Trophoblast cell (in vitro differentiated cells and primary cell): Measurements from ENCODE around the gene RTKN2.
A peak's percentile ranks its signal among the peaks of the same experiment; 100 is the strongest.

Experiments
- DNase-seq, 2 donors: peaks; one replicate each; pipeline ENCODE4 v3.0.0-alpha.2; 2016
- H2AFZ ChIP-seq: 2 replicates; pipeline ENCODE4 v1.6.1; 2013; ENCODE audit warnings: low read length, moderate library complexity, mild to moderate bottlenecking; ENCODE audit not compliant: insufficient read depth, poor library complexity
- H2AK5ac ChIP-seq: 2 replicates; pipeline ENCODE4 v1.6.1; 2013; ENCODE audit warnings: mild to moderate bottlenecking, low read length
- H2BK120ac ChIP-seq: 2 replicates; pipeline ENCODE4 v1.6.1; 2013; ENCODE audit warnings: low read length, mild to moderate bottlenecking, moderate library complexity; ENCODE audit not compliant: insufficient read depth, poor library complexity
- H2BK12ac ChIP-seq: 2 replicates; pipeline ENCODE4 v1.6.1; 2013; ENCODE audit warnings: mild to moderate bottlenecking, low read length, moderate library complexity
- H2BK5ac ChIP-seq: 2 replicates; pipeline ENCODE4 v1.6.1; 2013; ENCODE audit warnings: low read length, low read depth, moderate library complexity, mild to moderate bottlenecking; ENCODE audit not compliant: poor library complexity
- H3K14ac ChIP-seq: 2 replicates; pipeline ENCODE4 v1.6.1; 2013; ENCODE audit warnings: mild to moderate bottlenecking, low read length
- H3K18ac ChIP-seq: 2 replicates; pipeline ENCODE4 v1.6.1; 2013; ENCODE audit warnings: mild to moderate bottlenecking, low read length
- H3K23ac ChIP-seq: 2 replicates; pipeline ENCODE4 v1.6.1; 2013; ENCODE audit warnings: low read length
- H3K27ac ChIP-seq: 2 replicates; pipeline ENCODE4 v1.5.1; 2013; ENCODE audit warnings: low read depth, mild to moderate bottlenecking, inconsistent platforms, low read length, moderate library complexity
- H3K27me3 ChIP-seq: 2 replicates; pipeline ENCODE4 v1.6.1; 2013; ENCODE audit warnings: inconsistent platforms, mild to moderate bottlenecking, low read length, moderate library complexity; ENCODE audit not compliant: insufficient read depth
- H3K36me3 ChIP-seq, 2 experiments: 1 replicate in 1 of 2; 2 replicates in 1 of 2; pipeline ENCODE4 v1.6.1; 2013; ENCODE audit warnings: low read length in 2 of 2, mild to moderate bottlenecking in 2 of 2, moderate library complexity in 1 of 2; ENCODE audit not compliant: insufficient read depth in 2 of 2, control insufficient read depth in 1 of 2
- H3K4ac ChIP-seq: 2 replicates; pipeline ENCODE4 v1.6.1; 2013; ENCODE audit warnings: low read depth, mild to moderate bottlenecking, low read length, moderate library complexity
- H3K4me1 ChIP-seq, 2 experiments: 1 replicate in 1 of 2; 2 replicates in 1 of 2; pipeline ENCODE4 v1.6.1; 2013; ENCODE audit warnings: low read length in 2 of 2, mild to moderate bottlenecking in 2 of 2, moderate library complexity in 1 of 2; ENCODE audit not compliant: insufficient read depth in 2 of 2, control insufficient read depth in 1 of 2
- H3K4me2 ChIP-seq: 2 replicates; pipeline ENCODE4 v1.6.1; 2013; ENCODE audit warnings: inconsistent platforms, mild to moderate bottlenecking, low read length, moderate library complexity
- H3K4me3 ChIP-seq: 2 replicates; pipeline ENCODE4 v1.5.1; 2013; ENCODE audit warnings: mild to moderate bottlenecking, low read depth, low read length, inconsistent platforms
- H3K79me1 ChIP-seq: one replicate; pipeline ENCODE4 v1.6.1; 2013; ENCODE audit warnings: low read length
- H3K79me2 ChIP-seq: 2 replicates; pipeline ENCODE4 v1.6.1; 2013; ENCODE audit warnings: low read length, mild to moderate bottlenecking; ENCODE audit not compliant: control insufficient read depth, insufficient read depth, poor library complexity
- H3K9ac ChIP-seq: 2 replicates; pipeline ENCODE4 v1.6.1; 2013; ENCODE audit warnings: mild to moderate bottlenecking, low read length
- H3K9me3 ChIP-seq: 2 replicates; pipeline ENCODE4 v1.6.1; 2013; ENCODE audit warnings: low read depth, mild to moderate bottlenecking, control low read depth, inconsistent platforms, low read length; ENCODE audit not compliant: insufficient read depth
- H4K12ac ChIP-seq: 2 replicates; pipeline ENCODE4 v1.6.1; 2013; ENCODE audit warnings: low read depth, mild to moderate bottlenecking, low read length, moderate library complexity
- H4K8ac ChIP-seq: 2 replicates; pipeline ENCODE4 v1.6.1; 2013; ENCODE audit warnings: low read depth, mild to moderate bottlenecking, low read length, moderate library complexity
- H4K91ac ChIP-seq: one replicate; pipeline ENCODE4 v1.6.1; 2013; ENCODE audit warnings: low read depth, mild to moderate bottlenecking, low read length, moderate library complexity
- WGBS: extraction: QIAGEN DNeasy Blood & Tissue Kit; methylation state at CpG from one replicate; pipeline ENCODE4 v1.1.7; 2013; ENCODE audit warnings: missing lambda C conversion rate; ENCODE audit not compliant: insufficient read length, insufficient coverage; ENCODE audit errors: extremely low coverage; 5-methylcytosine and 5-hydroxymethylcytosine counted together

The RTKN2 gene

GRCh38 chr10:62159351-62159750 lies 109.3 kb downstream of the RTKN2 start:
- Histone ChIP-seq H3K27ac (no peak overlapping the region), H2AFZ (no peak overlapping the region), H2BK5ac (no peak overlapping the region), H4K91ac (no peak overlapping the region), H4K8ac (no peak overlapping the region), H3K36me3 (peaks cover 0 to 1% of the 10 kb centered on the region in 2 experiments), H2BK120ac (no peak overlapping the region), H2AK5ac (no peak overlapping the region), H3K4me2 (no peak overlapping the region), H3K18ac (no peak overlapping the region), H3K9me3 (no peaks in the 10 kb centered on the region), H2BK12ac (no peak overlapping the region), H3K79me1 (no peaks in the 10 kb centered on the region), H3K9ac (no peak overlapping the region), H3K4ac (no peak overlapping the region), H3K14ac (no peak overlapping the region), H3K23ac (no peak overlapping the region), H3K27me3 (no peaks in the 10 kb centered on the region), H3K4me1 (no peaks in the 10 kb centered on the region), H3K79me2 (no peaks in the 10 kb centered on the region), H4K12ac (no peak overlapping the region), H3K4me3 (no peak overlapping the region)
- no CpG with 5 or more reads among the region's 3 CpGs for WGBS
- peak; percentile 59 to 79 for DNase-seq

DNA sequence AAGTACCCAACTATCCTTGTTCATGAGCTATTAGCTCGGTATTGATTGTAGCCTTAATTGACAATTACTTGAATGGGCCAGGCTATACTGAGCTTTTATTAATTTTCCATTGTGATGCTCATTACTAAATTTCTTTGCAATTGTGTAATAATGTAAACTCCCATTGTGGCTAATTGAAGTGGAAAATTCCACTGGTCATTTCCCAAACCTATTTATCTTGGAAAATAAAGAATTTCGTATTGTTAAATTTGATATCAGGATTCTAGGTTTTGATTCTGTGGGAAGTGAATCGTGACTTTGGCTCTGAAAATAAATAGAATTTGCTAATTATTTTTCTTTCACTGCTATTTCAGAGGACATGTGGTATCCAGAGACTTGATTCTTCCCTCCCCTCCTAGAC lies 111.0 kb downstream of the RTKN2 start:
- 100% methylated on average over 2 of the region's 3 CpGs for WGBS
- H3K79me1 ChIP-seq: no peaks in the 10 kb centered on the region
- H3K4ac ChIP-seq: no peak overlapping the region
- DNase-seq: no peak
- H4K8ac ChIP-seq: no peak overlapping the region
- no peak overlapping the region for H4K91ac ChIP-seq
- no peak overlapping the region for H2AFZ ChIP-seq
- H3K4me3 ChIP-seq: no peak overlapping the region
- H2BK120ac ChIP-seq: no peak overlapping the region
- H3K4me1 ChIP-seq: no peaks in the 10 kb centered on the region
- no peak overlapping the region for H3K14ac ChIP-seq
- H3K36me3 ChIP-seq: peaks cover 0 to 1% of the 10 kb centered on the region in 2 experiments
- no peak overlapping the region for H4K12ac ChIP-seq
- H3K23ac ChIP-seq: no peak overlapping the region
- H2BK12ac ChIP-seq: no peak overlapping the region
- H3K4me2 ChIP-seq: no peak overlapping the region
- no peak overlapping the region for H3K27ac ChIP-seq
- H3K27me3 ChIP-seq: no peaks in the 10 kb centered on the region
- H3K79me2 ChIP-seq: no peaks in the 10 kb centered on the region
- H3K9me3 ChIP-seq: no peaks in the 10 kb centered on the region
- H2AK5ac ChIP-seq: no peak overlapping the region
- H3K18ac ChIP-seq: no peak overlapping the region
- H3K9ac ChIP-seq: no peak overlapping the region
- H2BK5ac ChIP-seq: no peak overlapping the region

GRCh38 chr10:62155054-62155680 lies 113.5 kb downstream of the RTKN2 start:
- Histone ChIP-seq H4K91ac (no peak overlapping the region), H3K27ac (no peak overlapping the region), H4K8ac (no peak overlapping the region), H3K14ac (no peak overlapping the region), H3K79me1 (no peaks in the 10 kb centered on the region), H3K4ac (no peak overlapping the region), H3K4me3 (no peak overlapping the region), H3K9me3 (no peaks in the 10 kb centered on the region), H3K4me2 (no peak overlapping the region), H2AFZ (no peak overlapping the region), H3K9ac (no peak overlapping the region), H3K79me2 (no peaks in the 10 kb centered on the region), H2AK5ac (no peak overlapping the region), H3K18ac (no peak overlapping the region), H4K12ac (no peak overlapping the region), H2BK12ac (no peak overlapping the region), H3K27me3 (no peaks in the 10 kb centered on the region), H3K4me1 (no peaks in the 10 kb centered on the region), H2BK120ac (no peak overlapping the region), H2BK5ac (no peak overlapping the region), H3K23ac (no peak overlapping the region), H3K36me3 (peaks cover 0 to 1% of the 10 kb centered on the region in 2 experiments)
- no peak for DNase-seq
- no CpG with 5 or more reads among the region's 7 CpGs for WGBS

GRCh38 chr10:62154231-62154630 lies 114.4 kb downstream of the RTKN2 start:
- no peaks in the 10 kb centered on the region for H3K79me1 ChIP-seq
- H3K14ac ChIP-seq: no peak overlapping the region
- H2BK5ac ChIP-seq: no peak overlapping the region
- peaks cover 0 to 1% of the 10 kb centered on the region in 2 experiments for H3K36me3 ChIP-seq
- H3K9me3 ChIP-seq: no peaks in the 10 kb centered on the region
- no peaks in the 10 kb centered on the region for H3K4me1 ChIP-seq
- no peak overlapping the region for H3K18ac ChIP-seq
- no peak overlapping the region for H2AFZ ChIP-seq
- no peak for DNase-seq
- H3K23ac ChIP-seq: no peak overlapping the region
- H3K27ac ChIP-seq: no peak overlapping the region
- no peaks in the 10 kb centered on the region for H3K79me2 ChIP-seq
- no peak overlapping the region for H2BK12ac ChIP-seq
- no peak overlapping the region for H3K4ac ChIP-seq
- no peak overlapping the region for H3K4me3 ChIP-seq
- H4K12ac ChIP-seq: no peak overlapping the region
- no peak overlapping the region for H3K9ac ChIP-seq
- no CpG with 5 or more reads among the region's 2 CpGs for WGBS
- H2AK5ac ChIP-seq: no peak overlapping the region
- H4K8ac ChIP-seq: no peak overlapping the region
- H2BK120ac ChIP-seq: no peak overlapping the region
- no peak overlapping the region for H3K4me2 ChIP-seq
- H4K91ac ChIP-seq: no peak overlapping the region
- H3K27me3 ChIP-seq: no peaks in the 10 kb centered on the region
